ENCODE data around the gene AGBL3. TPM values are rescaled to one million over a fixed set of nuclear protein-coding genes. Genes with fewer than 3 reads are reported as not detected.

AGBL3 gene
- total and polyA plus RNA-seq, 9 of the 15 experiments (the other 6 are each of a cell fraction or from before 2014, with no cell fraction given): 0.54 to 2.9 (median 1.7) TPM

DNA sequence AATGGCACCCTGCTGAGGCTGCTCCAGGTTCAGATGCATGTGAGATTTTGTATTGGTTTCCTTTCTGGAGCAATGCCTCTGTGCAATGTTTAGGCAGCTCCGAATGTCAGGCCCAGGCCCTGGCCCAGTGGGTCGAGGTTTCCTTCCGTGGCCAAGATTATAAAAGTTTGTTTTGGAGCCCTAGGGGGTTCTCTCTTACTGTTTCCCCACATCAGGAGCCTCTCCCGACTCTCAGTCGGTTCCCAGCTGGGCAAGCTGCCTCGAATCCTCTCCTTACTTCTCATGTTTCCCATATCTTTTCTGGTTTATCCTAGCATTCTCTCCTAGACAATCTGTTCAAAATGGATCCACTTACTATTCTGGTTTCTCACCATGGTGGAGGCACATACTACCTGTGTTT is 172.6 kb downstream of the AGBL3 start:
- Histone ChIP-seq H3K79me2 (ENCODE audit: control insufficient read depth, insufficient read depth, low read length) (no peaks in the 10 kb centered on the region), H3K36me3 (ENCODE audit: control insufficient read depth, insufficient read depth, low read length) (peaks cover 7% of the 10 kb centered on the region; the same call in 2 of the 3 replicates), H3K27me3 (ENCODE audit: control insufficient read depth in 2 of 2, insufficient read depth in 2 of 2, low read length in 2 of 2) (no peaks in the 10 kb centered on the region), H4K20me1 (replicated peaks; ENCODE audit: control insufficient read depth, insufficient read depth, low read length) (no peaks in the 10 kb centered on the region), H3K9me3 (replicated peaks; ENCODE audit: control insufficient read depth, insufficient read depth, low read depth, low read length) (peaks cover 42% of the 10 kb centered on the region), H3K9ac (ENCODE audit: insufficient read depth in 1 of 2, low read depth in 2 of 2, low read length in 2 of 2) (no peak overlapping the region), H3K4me1 (replicated peaks in 1 of 2; ENCODE audit: control insufficient read depth in 2 of 2, insufficient read depth in 2 of 2, low read length in 2 of 2) (peaks cover 8 to 27% of the 10 kb centered on the region in 2 experiments), H3K9me1 (ENCODE audit: control insufficient read depth, insufficient read depth, low read length) (no peaks in the 10 kb centered on the region), H3K27ac (ENCODE audit: extremely low read depth, low read depth, low read length) (peak overlapping the region; percentile 77; the same call in 1 of the 3 replicates), H3K4me3 (no peak overlapping the region), H3K4me2 (ENCODE audit: insufficient read depth, low read length) (no peak overlapping the region), H2AFZ (ENCODE audit: low read depth, low read length) (no peak overlapping the region)
- no TSS peak for BruUV-seq (replicated peaks)
- TF ChIP-seq, protein P1, sequence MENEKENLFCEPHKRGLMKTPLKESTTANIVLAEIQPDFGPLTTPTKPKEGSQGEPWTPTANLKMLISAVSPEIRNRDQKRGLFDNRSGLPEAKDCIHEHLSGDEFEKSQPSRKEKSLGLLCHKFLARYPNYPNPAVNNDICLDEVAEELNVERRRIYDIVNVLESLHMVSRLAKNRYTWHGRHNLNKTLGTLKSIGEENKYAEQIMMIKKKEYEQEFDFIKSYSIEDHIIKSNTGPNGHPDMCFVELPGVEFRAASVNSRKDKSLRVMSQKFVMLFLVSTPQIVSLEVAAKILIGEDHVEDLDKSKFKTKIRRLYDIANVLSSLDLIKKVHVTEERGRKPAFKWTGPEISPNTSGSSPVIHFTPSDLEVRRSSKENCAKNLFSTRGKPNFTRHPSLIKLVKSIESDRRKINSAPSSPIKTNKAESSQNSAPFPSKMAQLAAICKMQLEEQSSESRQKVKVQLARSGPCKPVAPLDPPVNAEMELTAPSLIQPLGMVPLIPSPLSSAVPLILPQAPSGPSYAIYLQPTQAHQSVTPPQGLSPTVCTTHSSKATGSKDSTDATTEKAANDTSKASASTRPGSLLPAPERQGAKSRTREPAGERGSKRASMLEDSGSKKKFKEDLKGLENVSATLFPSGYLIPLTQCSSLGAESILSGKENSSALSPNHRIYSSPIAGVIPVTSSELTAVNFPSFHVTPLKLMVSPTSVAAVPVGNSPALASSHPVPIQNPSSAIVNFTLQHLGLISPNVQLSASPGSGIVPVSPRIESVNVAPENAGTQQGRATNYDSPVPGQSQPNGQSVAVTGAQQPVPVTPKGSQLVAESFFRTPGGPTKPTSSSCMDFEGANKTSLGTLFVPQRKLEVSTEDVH (IDR thresholded peaks at IDR 0.05; ENCODE audit: low read depth, partially characterized antibody): no peak
- TF ChIP-seq L3MBTL2 (IDR thresholded peaks at IDR 0.05): no peak
- TF ChIP-seq YY1 (IDR thresholded peaks at IDR 0.05; ENCODE audit: borderline replicate concordance in 1 of 3, control insufficient read depth in 1 of 3, extremely low read depth in 1 of 3, insufficient read depth in 3 of 3, insufficient read length in 1 of 3, insufficient replicate concordance in 2 of 3, low read depth in 1 of 3, low read length in 2 of 3): peak in 1 of 3 experiments; percentile 12
- intact Hi-C loops (cut with micrococcal nuclease) (no loop called here), in situ Hi-C loops (cut with MboI) (no loop called here)
- WGBS (ENCODE audit: insufficient coverage, low coverage, missing lambda C conversion rate): 82% methylated on average over 6 of the region's 6 CpGs
- ChIA-PET POLR2A (interaction anchor here (1.8 kb wide), 2 partner anchors 9 to 11 kb away, joined by 4 to 9 read pairs; partner anchors contain the start of gene TMEM140), CTCF (ENCODE audit: low intra/inter-chr PET ratio) (no interaction called here)
- ATAC-seq (no peak), DNase-seq (ENCODE audit: extremely low read depth in 1 of 4, low spot score in 3 of 4) (peak in 1 of 4 experiments; percentile 3), FAIRE-seq (no peak)
